Fibroblast of villous mesenchyme (primary cell): ENCODE results near the gene SLC7A5. TPM values are rescaled to one million over a fixed set of nuclear protein-coding genes. Genes with fewer than 3 reads are reported as not detected.

Experiments
- DNase-seq: peaks from one replicate; pipeline ENCODE4 v3.0.0-alpha.2; 2010; ENCODE audit warnings: low read depth
- H3K4me3 ChIP-seq: 2 replicates; pipeline ENCODE4 v1.5.1; 2011; ENCODE audit warnings: low read depth, mild to moderate bottlenecking, low read length
- CTCF ChIP-seq: IDR thresholded peaks from 2 replicates; pipeline ENCODE4 v1.5.1; 2012; ENCODE audit warnings: low read depth, mild to moderate bottlenecking, low read length; ENCODE audit not compliant: insufficient read depth
- total RNA-seq: library from RNA; depleted of rRNA; stranded (reverse); fragments of >200 nt; gene quantifications from 2 replicates; pipeline ENCODE4 v1.2.3, GENCODE V29; 2012

The SLC7A5 gene
- total RNA-seq, 1 donor: 27.6 TPM

- no peak for DNase-seq
- no peak for TF ChIP-seq CTCF
- no peak overlapping the region for H3K4me3 ChIP-seq
These were observed 44.1 kb downstream of the SLC7A5 start for GRCh38 chr16:87824991-87825841.

- no peak for TF ChIP-seq CTCF
- H3K4me3 ChIP-seq: no peak overlapping the region
- DNase-seq: no peak
These were observed 45.0 kb downstream of the SLC7A5 start for GRCh38 chr16:87824016-87824990.

GRCh38 chr16:87823181-87823929 lies 46.0 kb downstream of the SLC7A5 start:
- H3K4me3 ChIP-seq: no peak overlapping the region
- no peak for TF ChIP-seq CTCF
- no peak for DNase-seq

GRCh38 chr16:87822108-87822970 lies 47.0 kb downstream of the SLC7A5 start:
- TF ChIP-seq CTCF: no peak
- DNase-seq: no peak
- no peak overlapping the region for H3K4me3 ChIP-seq

GRCh38 chr16:87821376-87822107 lies 47.8 kb downstream of the SLC7A5 start:
- TF ChIP-seq CTCF: no peak
- no peak overlapping the region for H3K4me3 ChIP-seq
- DNase-seq: no peak
